H1 (cell line): ENCODE data around the gene APH1B. TPM values are rescaled to one million over a fixed set of nuclear protein-coding genes. Genes with fewer than 3 reads are reported as not detected.

ENCODE experiments used
- CTCF ChIA-PET: fragments of 300-600 bp; sonication (Branson Sonifier 250); formaldehyde crosslinking; loops from one replicate; lab custom pipeline; 2021; ENCODE audit not compliant: partially characterized antibody; lab: Charles Lee
- POLR2A ChIA-PET: fragments of 300-600 bp; sonication (Branson Sonifier 250); formaldehyde crosslinking; loops from one replicate; lab custom pipeline; 2021; ENCODE audit warnings: inconsistent platforms; ENCODE audit not compliant: partially characterized antibody; lab: Charles Lee
- DNase-seq, 2 experiments: peaks; one replicate each; pipeline versions ENCODE4 v3.0.0 to v3.0.0-alpha.2; 2010 to 2022; ENCODE audit warnings: low spot score in 2 of 2, low read depth in 1 of 2, mixed read lengths in 1 of 2
- FAIRE-seq: peaks from 2 replicates; lab custom pipeline; 2011; peaks lifted over from hg19 to GRCh38; lab: Jason Lieb, UNC
- H2AFZ ChIP-seq: 2 replicates; pipeline ENCODE4 v1.8.1; 2012; ENCODE audit warnings: low read length, inconsistent platforms
- H2AK5ac ChIP-seq: 2 replicates; pipeline ENCODE4 v1.6.1; 2013; ENCODE audit warnings: low read depth, low read length
- H2BK120ac ChIP-seq: replicated peaks from 2 replicates; pipeline ENCODE3; 2013; ENCODE audit warnings: low read depth, low read length, inconsistent platforms
- H2BK12ac ChIP-seq: 2 replicates; pipeline ENCODE4 v1.6.1; 2013; ENCODE audit warnings: low read depth, low read length
- H2BK15ac ChIP-seq: 2 replicates; pipeline ENCODE4 v1.6.1; 2013; ENCODE audit warnings: low read length
- H2BK20ac ChIP-seq: 2 replicates; pipeline ENCODE4 v1.6.1; 2013; ENCODE audit warnings: low read length
- H2BK5ac ChIP-seq: 2 replicates; pipeline ENCODE4 v1.6.1; 2013; ENCODE audit warnings: low read depth, low read length
- H3K14ac ChIP-seq: 2 replicates; pipeline ENCODE4 v1.6.1; 2013; ENCODE audit warnings: inconsistent platforms; ENCODE audit not compliant: insufficient read length
- H3K18ac ChIP-seq: 2 replicates; pipeline ENCODE4 v1.6.1; 2013; ENCODE audit warnings: low read length; ENCODE audit errors: extremely low read depth
- H3K23ac ChIP-seq: 2 replicates; pipeline ENCODE4 v1.6.1; 2013; ENCODE audit warnings: inconsistent platforms; ENCODE audit not compliant: insufficient read length
- H3K23me2 ChIP-seq: 2 replicates; pipeline ENCODE4 v1.6.1; 2013; ENCODE audit warnings: low read depth, low read length
- H3K27ac ChIP-seq: 2 replicates; pipeline ENCODE4 v1.6.1; 2011; ENCODE audit warnings: low read depth, low read length, inconsistent platforms
- H3K27me3 ChIP-seq, 4 experiments: replicated peaks in 1 of 4; 1 replicate in 1 of 4; 2 replicates in 3 of 4; pipeline versions ENCODE4 v1.6.1 to v1.8.1; 2011 to 2013; ENCODE audit warnings: low read length in 3 of 4, mild to moderate bottlenecking in 3 of 4, inconsistent platforms in 2 of 4, mixed read lengths in 2 of 4, moderate library complexity in 1 of 4; ENCODE audit not compliant: control insufficient read depth in 3 of 4, insufficient read depth in 3 of 4; ENCODE audit errors: extremely low read depth in 1 of 4
- H3K36me3 ChIP-seq, 4 experiments: 2 replicates each; pipeline versions ENCODE4 v1.6.1 to v1.8.1; 2011 to 2013; ENCODE audit warnings: mild to moderate bottlenecking in 4 of 4, low read length in 3 of 4, moderate library complexity in 2 of 4, control low read depth in 1 of 4, inconsistent platforms in 1 of 4; ENCODE audit not compliant: insufficient read depth in 4 of 4, control insufficient read depth in 2 of 4
- H3K4ac ChIP-seq: replicated peaks from 2 replicates; pipeline ENCODE3; 2013; ENCODE audit warnings: low read length, low read depth, mixed read lengths, inconsistent platforms; ENCODE audit not compliant: insufficient read length
- H3K4me1 ChIP-seq, 4 experiments: replicated peaks in 1 of 4; 1 replicate in 1 of 4; 2 replicates in 3 of 4; pipeline versions ENCODE4 v1.6.1 to v1.8.1; 2011 to 2013; ENCODE audit warnings: low read length in 3 of 4, inconsistent platforms in 2 of 4, mixed read lengths in 1 of 4; ENCODE audit not compliant: insufficient read depth in 4 of 4, control insufficient read depth in 3 of 4
- H3K4me2 ChIP-seq, 2 experiments: 2 replicates each; pipeline versions ENCODE4 v1.6.1 to v1.8.1; 2011 to 2013; ENCODE audit warnings: low read depth in 2 of 2, low read length in 2 of 2, control low read depth in 1 of 2, inconsistent platforms in 1 of 2, mild to moderate bottlenecking in 1 of 2; ENCODE audit not compliant: insufficient read depth in 1 of 2
- H3K4me3 ChIP-seq, 4 experiments: fragments of 200-600, 300-600 bp in 1 of 4; sonication (generic), shearing (Covaris generic), sonication (Bioruptor Twin) in 1 of 4; 2 replicates each; pipeline versions ENCODE4 v1.5.1 to v1.8.1; 2011 to 2016; ENCODE audit warnings: low read length in 4 of 4, low read depth in 3 of 4, control low read depth in 2 of 4, inconsistent platforms in 2 of 4, mild to moderate bottlenecking in 2 of 4, mixed read lengths in 1 of 4, moderate library complexity in 1 of 4; ENCODE audit not compliant: insufficient read depth in 2 of 4; ENCODE audit errors: extremely low read depth in 1 of 4
- H3K56ac ChIP-seq: replicated peaks from 2 replicates; pipeline ENCODE3; 2013; ENCODE audit warnings: low read depth, mild to moderate bottlenecking, mixed read lengths, low read length, inconsistent platforms; ENCODE audit not compliant: insufficient read length
- H3K79me1 ChIP-seq: 2 replicates; pipeline ENCODE4 v1.6.1; 2013; ENCODE audit warnings: low read depth, low read length, control low read depth
- H3K79me2 ChIP-seq, 2 experiments: 2 replicates each; pipeline versions ENCODE4 v1.6.1 to v1.8.1; 2012 to 2013; ENCODE audit warnings: low read length in 2 of 2, mild to moderate bottlenecking in 2 of 2, inconsistent platforms in 1 of 2; ENCODE audit not compliant: insufficient read depth in 2 of 2, control insufficient read depth in 1 of 2
- H3K9ac ChIP-seq, 4 experiments: replicated peaks in 1 of 4; 1 replicate in 1 of 4; 2 replicates in 3 of 4; pipeline versions ENCODE4 v1.6.1 to v1.8.1; 2011 to 2013; ENCODE audit warnings: low read depth in 3 of 4, low read length in 3 of 4, control low read depth in 2 of 4, mild to moderate bottlenecking in 2 of 4, moderate library complexity in 2 of 4, inconsistent platforms in 1 of 4; ENCODE audit errors: extremely low read depth in 1 of 4
- H3K9me3 ChIP-seq, 2 experiments: 2 replicates each; pipeline versions ENCODE4 v1.6.1 to v1.8.1; 2012 to 2013; ENCODE audit warnings: mild to moderate bottlenecking in 2 of 2, moderate library complexity in 2 of 2, control low read depth in 1 of 2, inconsistent platforms in 1 of 2, low read depth in 1 of 2, low read length in 1 of 2, mixed read lengths in 1 of 2; ENCODE audit not compliant: insufficient read depth in 2 of 2
- H4K20me1 ChIP-seq, 2 experiments: replicated peaks in 1 of 2; 2 replicates each; pipeline versions ENCODE3 to v1.8.1; 2011 to 2013; ENCODE audit warnings: inconsistent platforms in 2 of 2, low read length in 2 of 2, mild to moderate bottlenecking in 1 of 2; ENCODE audit not compliant: insufficient read depth in 2 of 2, control insufficient read depth in 1 of 2
- H4K5ac ChIP-seq: 2 replicates; pipeline ENCODE4 v1.6.1; 2013; ENCODE audit warnings: low read length, low read depth, mixed read lengths, inconsistent platforms; ENCODE audit not compliant: insufficient read length
- H4K8ac ChIP-seq: 2 replicates; pipeline ENCODE4 v1.8.0; 2013; ENCODE audit warnings: mild to moderate bottlenecking, moderate library complexity, low read length, inconsistent platforms; ENCODE audit not compliant: insufficient read depth; ENCODE audit errors: extremely low read depth
- H4K91ac ChIP-seq: replicated peaks from 2 replicates; pipeline ENCODE3; 2013; ENCODE audit warnings: low read length, mixed read lengths, inconsistent platforms; ENCODE audit not compliant: insufficient read length
- RFX5 ChIP-seq: IDR thresholded peaks from 2 replicates; pipeline ENCODE4 v1.6.1; 2011; ENCODE audit warnings: low read depth, low read length, improper control_type of control experiment, borderline replicate concordance
- polyA plus RNA-seq, 7 experiments: library from polyadenylated mRNA; depleted of rRNA in 3 of 7; stranded (reverse) in 5 of 7; unstranded in 2 of 7; fragments of >200 nt in 5 of 7; fragments of 200-250 nt in 2 of 7; gene quantifications; 1 replicate in 5 of 7; 2 replicates in 1 of 7; 4 replicates in 1 of 7; pipeline versions ENCODE4 v1.2.1 to v1.2.3, GENCODE V29; 2011 to 2013; ENCODE audit warnings: missing spikeins in 2 of 7, mixed read lengths in 2 of 7
- total RNA-seq: library from RNA; stranded (reverse); fragmentation: NEBNext Ultra II Directional; extraction: Animal tissue kit (Norgen Biotek cat#: 25700); gene quantifications from 2 replicates; pipeline ENCODE4 v1.2.1, GENCODE V29; 2021

Gene APH1B
- total and polyA plus RNA-seq, 2 of the 8 experiments (the other 6 are each of a cell fraction or from before 2014, with no cell fraction given) = 11.5 to 22.9 TPM

- no peak overlapping the region for H4K5ac ChIP-seq
- no peak for FAIRE-seq
Measured at GRCh38 chr15:63338170-63338569, 60.8 kb downstream of the APH1B start.

More at GRCh38 chr15:63338170-63338569, 60.8 kb downstream of the APH1B start:
- no peak overlapping the region for H3K14ac ChIP-seq
- ChIA-PET CTCF (interaction anchor here (0.9 to 1.4 kb wide), 2 partner anchors 95 to 129 kb away, joined by 3 to 4 read pairs; no protein-coding TSS in a partner anchor), POLR2A (no interaction called here)
- H4K91ac ChIP-seq = no peak overlapping the region
- no peak overlapping the region for H2AFZ ChIP-seq
- H2BK15ac ChIP-seq = no peak overlapping the region
- H3K4ac ChIP-seq = no peak overlapping the region
- H3K79me2 ChIP-seq = no peaks in the 10 kb centered on the region
- no peak overlapping the region for H3K9ac ChIP-seq
- H2BK120ac ChIP-seq = no peak overlapping the region
- H4K20me1 ChIP-seq = no peaks in the 10 kb centered on the region
- H2BK20ac ChIP-seq = no peak overlapping the region
- H3K4me2 ChIP-seq = no peak overlapping the region
- H3K9me3 ChIP-seq = no peaks in the 10 kb centered on the region
- H2BK12ac ChIP-seq = 0 out of 2 replicates have a peak overlapping the region, but pooled peaks have one; percentile 2
- no peak for TF ChIP-seq RFX5
- H3K36me3 ChIP-seq = no peaks in the 10 kb centered on the region
- no peak overlapping the region for H2BK5ac ChIP-seq
- H3K23ac ChIP-seq = no peak overlapping the region
- H3K4me1 ChIP-seq = peaks cover 20 to 32% (median 23%) of the 10 kb centered on the region in 4 experiments
- H3K79me1 ChIP-seq = no peaks in the 10 kb centered on the region
- no peak overlapping the region for H3K56ac ChIP-seq
- H3K4me3 ChIP-seq = no peak overlapping the region
- no peak overlapping the region for H3K18ac ChIP-seq
- H3K27ac ChIP-seq = no peak overlapping the region
- H2AK5ac ChIP-seq = no peak overlapping the region
- H3K23me2 ChIP-seq = no peaks in the 10 kb centered on the region
- DNase-seq = no peak
- H4K8ac ChIP-seq = no peak overlapping the region
- no peaks in the 10 kb centered on the region; a peak in 1 of 7 replicates for H3K27me3 ChIP-seq
